GM23338 (cell line): ENCODE results near the gene SHB. TPM values are rescaled to one million over a fixed set of nuclear protein-coding genes. Genes with fewer than 3 reads are reported as not detected.

Experiments used
- ATAC-seq: fragments of 200-7000 bp; cut with Tn5 transposase; 3 replicates; pipeline ENCODE4 v1.9.1; 2020
- DNase-seq: peaks from one replicate; pipeline ENCODE4 v3.0.0-alpha.2; 2015; ENCODE audit warnings: low spot score
- H2AFZ ChIP-seq: fragments of 200-600 bp; sonication (generic); 2 replicates; pipeline ENCODE4 v1.8.0; 2016; ENCODE audit warnings: antibody characterized with exemption, mild to moderate bottlenecking, moderate library complexity
- H3F3A ChIP-seq: fragments of 200-600 bp; sonication (generic); replicated peaks from 2 replicates; pipeline ENCODE4 v1.8.0; 2017; ENCODE audit warnings: antibody characterized with exemption, mixed run types, low read depth
- H3K27ac ChIP-seq: fragments of 200-600 bp; sonication (generic); 2 replicates; pipeline ENCODE4 v1.6.1; 2016; ENCODE audit warnings: low read depth
- H3K27me3 ChIP-seq: fragments of 200-600 bp; sonication (generic); 2 replicates; pipeline ENCODE4 v1.8.0; 2016; ENCODE audit warnings: mild to moderate bottlenecking, mixed run types, moderate library complexity; ENCODE audit not compliant: insufficient read depth
- H3K36me3 ChIP-seq: fragments of 200-600 bp; sonication (generic); 2 replicates; pipeline ENCODE4 v1.8.0; 2016; ENCODE audit warnings: mild to moderate bottlenecking; ENCODE audit not compliant: insufficient read depth
- H3K4me1 ChIP-seq: fragments of 200-600 bp; sonication (generic); 2 replicates; pipeline ENCODE4 v1.8.0; 2016; ENCODE audit warnings: mild to moderate bottlenecking, moderate library complexity; ENCODE audit not compliant: insufficient read depth
- H3K4me2 ChIP-seq: fragments of 200-600 bp; sonication (generic); 2 replicates; pipeline ENCODE4 v1.7.1; 2017; ENCODE audit warnings: mixed run types
- H3K4me3 ChIP-seq: fragments of 200-600 bp; sonication (generic); 2 replicates; pipeline ENCODE4 v1.6.1; 2016; ENCODE audit warnings: mixed run types
- H3K79me2 ChIP-seq: fragments of 200-600 bp; sonication (generic); replicated peaks from 2 replicates; pipeline ENCODE4 v1.8.0; 2017; ENCODE audit warnings: mild to moderate bottlenecking; ENCODE audit not compliant: insufficient read depth
- H3K9me2 ChIP-seq: fragments of 200-600 bp; sonication (generic); 2 replicates; pipeline ENCODE4 v1.8.0; 2017; ENCODE audit not compliant: insufficient read depth
- H4K20me1 ChIP-seq: fragments of 200-600 bp; sonication (generic); replicated peaks from 2 replicates; pipeline ENCODE4 v1.8.0; 2017; ENCODE audit warnings: mild to moderate bottlenecking; ENCODE audit not compliant: insufficient read depth
- H3K27ac Mint-ChIP-seq: 2 replicates; pipeline ENCODE4 v1.8.0; 2020; ENCODE audit warnings: inconsistent platforms, mild to moderate bottlenecking, moderate library complexity, mixed read lengths
- H3K27me3 Mint-ChIP-seq: 3 replicates; pipeline ENCODE4 v1.8.0; 2022; ENCODE audit warnings: low read depth, mild to moderate bottlenecking, moderate library complexity, mixed read lengths, inconsistent platforms; ENCODE audit not compliant: insufficient read depth, poor library complexity
- H3K36me3 Mint-ChIP-seq: 3 replicates; pipeline ENCODE4 v1.8.0; 2021; ENCODE audit warnings: low read depth, mild to moderate bottlenecking, inconsistent platforms, moderate library complexity, mixed read lengths
- H3K4me1 Mint-ChIP-seq: 3 replicates; pipeline ENCODE4 v1.8.0; 2020; ENCODE audit warnings: mild to moderate bottlenecking, inconsistent platforms, mixed read lengths
- H3K4me3 Mint-ChIP-seq: 3 replicates; pipeline ENCODE4 v1.8.0; 2021; ENCODE audit warnings: moderate library complexity, mild to moderate bottlenecking, inconsistent platforms, mixed read lengths
- H3K9me3 Mint-ChIP-seq: 3 replicates; pipeline ENCODE4 v1.8.0; 2020; ENCODE audit warnings: moderate library complexity, mild to moderate bottlenecking, inconsistent platforms, mixed read lengths
- CREB1 ChIP-seq: fragments of 250-450 bp; sonication (Bioruptor Pico); IDR thresholded peaks from 2 replicates; pipeline ENCODE4 v1.5.0; 2020; ENCODE audit warnings: low read depth, mild to moderate bottlenecking, moderate library complexity
- CTCF ChIP-seq, 2 experiments: fragments of 200-600 bp in 1 of 2; sonication (generic) in 1 of 2; conservative IDR thresholded peaks; 2 replicates each; pipeline versions ENCODE4 v1.5.1 to v1.6.1; 2016 to 2017; ENCODE audit warnings: antibody characterized with exemption in 2 of 2, low read depth in 2 of 2, mild to moderate bottlenecking in 2 of 2, moderate library complexity in 1 of 2
- ETS1 ChIP-seq: IDR thresholded peaks from 2 replicates; pipeline ENCODE4 v1.6.1; 2016; ENCODE audit warnings: antibody characterized with exemption
- EZH2 ChIP-seq: fragments of 200-600 bp; sonication (generic); IDR thresholded peaks from one replicate; pipeline ENCODE4 v1.8.0; 2017; ENCODE audit warnings: antibody characterized with exemption, mild to moderate bottlenecking, low read depth; ENCODE audit not compliant: unreplicated experiment
- EZH2phosphoT487 ChIP-seq: fragments of 200-600 bp; sonication (generic); IDR thresholded peaks from one replicate; pipeline ENCODE4 v1.8.1; 2018; ENCODE audit warnings: antibody characterized with exemption; ENCODE audit not compliant: unreplicated experiment
- JUNB ChIP-seq: IDR thresholded peaks from one replicate; pipeline ENCODE4 v1.6.1; 2016; ENCODE audit warnings: antibody characterized with exemption; ENCODE audit not compliant: unreplicated experiment
- NANOG ChIP-seq: IDR thresholded peaks from 2 replicates; pipeline ENCODE4 v1.6.1; 2016; ENCODE audit warnings: antibody characterized with exemption, borderline replicate concordance
- POLR2AphosphoS5 ChIP-seq: IDR thresholded peaks from 2 replicates; pipeline ENCODE4 v1.6.1; 2016; ENCODE audit warnings: antibody characterized with exemption, low read depth
- STAT1 ChIP-seq: IDR thresholded peaks from one replicate; pipeline ENCODE4 v1.6.1; 2016; ENCODE audit warnings: antibody characterized with exemption; ENCODE audit not compliant: unreplicated experiment
- ZNF114 ChIP-seq: fragments of 250-450 bp; sonication (Bioruptor Pico); IDR thresholded peaks from 2 replicates; pipeline ENCODE4 v1.5.0; 2020; ENCODE audit warnings: mild to moderate bottlenecking, moderate library complexity
- ZNF331 ChIP-seq: fragments of 250-450 bp; sonication (Bioruptor Pico); IDR thresholded peaks from 2 replicates; pipeline ENCODE4 v1.5.0; 2020; ENCODE audit warnings: low read depth, mild to moderate bottlenecking, moderate library complexity
- polyA plus RNA-seq: library from polyadenylated mRNA; unstranded; fragments of >200 nt; fragmentation: Nextera tagmentation; extraction: Ambion mirVana; gene quantifications from 2 replicates; pipeline ENCODE4 v1.2.1, GENCODE V29; 2016
- total RNA-seq: library from RNA; depleted of rRNA; stranded (reverse); fragments of >200 nt; shearing (Covaris generic); gene quantifications from 2 replicates; pipeline ENCODE4 v1.2.3, GENCODE V29; 2014
- TF ChIP-seq, protein P1 (sequence below): fragments of 250-450 bp; sonication (Bioruptor Pico); IDR thresholded peaks from 2 replicates; pipeline ENCODE4 v1.5.0; 2020; ENCODE audit warnings: mild to moderate bottlenecking, moderate library complexity
- TF ChIP-seq, protein P2 (sequence below): IDR thresholded peaks from one replicate; pipeline ENCODE4 v1.6.1; 2018; ENCODE audit warnings: antibody characterized with exemption; ENCODE audit not compliant: unreplicated experiment

SHB gene
- total and polyA plus RNA-seq, 2 experiments from 2014 or later, result 1.5 to 14.0 TPM

GRCh38 chr9:38096238-38096805, 27.3 kb upstream of the SHB start:
- no peak overlapping the region for H3K27ac ChIP-seq
- DNase-seq (no peak), ATAC-seq (no peak)
- Mint-ChIP-seq H3K9me3 (no peaks in the 10 kb centered on the region; the same call in 2 of the 3 replicates), H3K27ac (no peak overlapping the region), H3K4me1 (peaks cover 5% of the 10 kb centered on the region), H3K36me3 (no peaks in the 10 kb centered on the region), H3K4me3 (no peak overlapping the region), H3K27me3 (no peaks in the 10 kb centered on the region)
- H3K4me1 ChIP-seq, result 0 out of 2 replicates have a peak, but pooled peaks cover 3% of the 10 kb centered on the region
- H3K9me2 ChIP-seq, result 0 out of 2 replicates have a peak, but pooled peaks cover 5% of the 10 kb centered on the region
- no peaks in the 10 kb centered on the region for H3K79me2 ChIP-seq
- no peak for TF ChIP-seq STAT1
- no peak for TF ChIP-seq ZNF331 (CRISPR knock-in tag)
- TF ChIP-seq, protein P1, sequence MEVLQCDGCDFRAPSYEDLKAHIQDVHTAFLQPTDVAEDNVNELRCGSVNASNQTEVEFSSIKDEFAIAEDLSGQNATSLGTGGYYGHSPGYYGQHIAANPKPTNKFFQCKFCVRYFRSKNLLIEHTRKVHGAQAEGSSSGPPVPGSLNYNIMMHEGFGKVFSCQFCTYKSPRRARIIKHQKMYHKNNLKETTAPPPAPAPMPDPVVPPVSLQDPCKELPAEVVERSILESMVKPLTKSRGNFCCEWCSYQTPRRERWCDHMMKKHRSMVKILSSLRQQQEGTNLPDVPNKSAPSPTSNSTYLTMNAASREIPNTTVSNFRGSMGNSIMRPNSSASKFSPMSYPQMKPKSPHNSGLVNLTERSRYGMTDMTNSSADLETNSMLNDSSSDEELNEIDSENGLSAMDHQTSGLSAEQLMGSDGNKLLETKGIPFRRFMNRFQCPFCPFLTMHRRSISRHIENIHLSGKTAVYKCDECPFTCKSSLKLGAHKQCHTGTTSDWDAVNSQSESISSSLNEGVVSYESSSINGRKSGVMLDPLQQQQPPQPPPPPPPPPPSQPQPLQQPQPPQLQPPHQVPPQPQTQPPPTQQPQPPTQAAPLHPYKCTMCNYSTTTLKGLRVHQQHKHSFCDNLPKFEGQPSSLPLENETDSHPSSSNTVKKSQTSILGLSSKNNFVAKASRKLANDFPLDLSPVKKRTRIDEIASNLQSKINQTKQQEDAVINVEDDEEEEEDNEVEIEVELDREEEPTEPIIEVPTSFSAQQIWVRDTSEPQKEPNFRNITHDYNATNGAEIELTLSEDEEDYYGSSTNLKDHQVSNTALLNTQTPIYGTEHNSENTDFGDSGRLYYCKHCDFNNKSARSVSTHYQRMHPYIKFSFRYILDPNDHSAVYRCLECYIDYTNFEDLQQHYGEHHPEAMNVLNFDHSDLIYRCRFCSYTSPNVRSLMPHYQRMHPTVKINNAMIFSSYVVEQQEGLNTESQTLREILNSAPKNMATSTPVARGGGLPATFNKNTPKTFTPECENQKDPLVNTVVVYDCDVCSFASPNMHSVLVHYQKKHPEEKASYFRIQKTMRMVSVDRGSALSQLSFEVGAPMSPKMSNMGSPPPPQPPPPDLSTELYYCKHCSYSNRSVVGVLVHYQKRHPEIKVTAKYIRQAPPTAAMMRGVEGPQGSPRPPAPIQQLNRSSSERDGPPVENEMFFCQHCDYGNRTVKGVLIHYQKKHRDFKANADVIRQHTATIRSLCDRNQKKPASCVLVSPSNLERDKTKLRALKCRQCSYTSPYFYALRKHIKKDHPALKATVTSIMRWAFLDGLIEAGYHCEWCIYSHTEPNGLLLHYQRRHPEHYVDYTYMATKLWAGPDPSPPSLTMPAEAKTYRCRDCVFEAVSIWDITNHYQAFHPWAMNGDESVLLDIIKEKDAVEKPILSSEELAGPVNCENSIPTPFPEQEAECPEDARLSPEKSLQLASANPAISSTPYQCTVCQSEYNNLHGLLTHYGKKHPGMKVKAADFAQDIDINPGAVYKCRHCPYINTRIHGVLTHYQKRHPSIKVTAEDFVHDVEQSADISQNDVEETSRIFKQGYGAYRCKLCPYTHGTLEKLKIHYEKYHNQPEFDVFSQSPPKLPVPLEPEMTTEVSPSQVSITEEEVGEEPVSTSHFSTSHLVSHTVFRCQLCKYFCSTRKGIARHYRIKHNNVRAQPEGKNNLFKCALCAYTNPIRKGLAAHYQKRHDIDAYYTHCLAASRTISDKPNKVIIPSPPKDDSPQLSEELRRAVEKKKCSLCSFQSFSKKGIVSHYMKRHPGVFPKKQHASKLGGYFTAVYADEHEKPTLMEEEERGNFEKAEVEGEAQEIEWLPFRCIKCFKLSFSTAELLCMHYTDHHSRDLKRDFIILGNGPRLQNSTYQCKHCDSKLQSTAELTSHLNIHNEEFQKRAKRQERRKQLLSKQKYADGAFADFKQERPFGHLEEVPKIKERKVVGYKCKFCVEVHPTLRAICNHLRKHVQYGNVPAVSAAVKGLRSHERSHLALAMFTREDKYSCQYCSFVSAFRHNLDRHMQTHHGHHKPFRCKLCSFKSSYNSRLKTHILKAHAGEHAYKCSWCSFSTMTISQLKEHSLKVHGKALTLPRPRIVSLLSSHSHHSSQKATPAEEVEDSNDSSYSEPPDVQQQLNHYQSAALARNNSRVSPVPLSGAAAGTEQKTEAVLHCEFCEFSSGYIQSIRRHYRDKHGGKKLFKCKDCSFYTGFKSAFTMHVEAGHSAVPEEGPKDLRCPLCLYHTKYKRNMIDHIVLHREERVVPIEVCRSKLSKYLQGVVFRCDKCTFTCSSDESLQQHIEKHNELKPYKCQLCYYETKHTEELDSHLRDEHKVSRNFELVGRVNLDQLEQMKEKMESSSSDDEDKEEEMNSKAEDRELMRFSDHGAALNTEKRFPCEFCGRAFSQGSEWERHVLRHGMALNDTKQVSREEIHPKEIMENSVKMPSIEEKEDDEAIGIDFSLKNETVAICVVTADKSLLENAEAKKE (CRISPR knock-in tag), result no peak
- no peak for TF ChIP-seq JUNB
- TF ChIP-seq EZH2, result no peak
- TF ChIP-seq NANOG, result no peak
- TF ChIP-seq EZH2phosphoT487, result no peak
- TF ChIP-seq ZNF114, result no peak
- no peak for TF ChIP-seq ETS1
- TF ChIP-seq CTCF (conservative IDR thresholded peaks at IDR 0.05; ENCODE audit: low read depth in 2 of 2), result no peak
- TF ChIP-seq POLR2AphosphoS5, result no peak
- TF ChIP-seq, protein P2, sequence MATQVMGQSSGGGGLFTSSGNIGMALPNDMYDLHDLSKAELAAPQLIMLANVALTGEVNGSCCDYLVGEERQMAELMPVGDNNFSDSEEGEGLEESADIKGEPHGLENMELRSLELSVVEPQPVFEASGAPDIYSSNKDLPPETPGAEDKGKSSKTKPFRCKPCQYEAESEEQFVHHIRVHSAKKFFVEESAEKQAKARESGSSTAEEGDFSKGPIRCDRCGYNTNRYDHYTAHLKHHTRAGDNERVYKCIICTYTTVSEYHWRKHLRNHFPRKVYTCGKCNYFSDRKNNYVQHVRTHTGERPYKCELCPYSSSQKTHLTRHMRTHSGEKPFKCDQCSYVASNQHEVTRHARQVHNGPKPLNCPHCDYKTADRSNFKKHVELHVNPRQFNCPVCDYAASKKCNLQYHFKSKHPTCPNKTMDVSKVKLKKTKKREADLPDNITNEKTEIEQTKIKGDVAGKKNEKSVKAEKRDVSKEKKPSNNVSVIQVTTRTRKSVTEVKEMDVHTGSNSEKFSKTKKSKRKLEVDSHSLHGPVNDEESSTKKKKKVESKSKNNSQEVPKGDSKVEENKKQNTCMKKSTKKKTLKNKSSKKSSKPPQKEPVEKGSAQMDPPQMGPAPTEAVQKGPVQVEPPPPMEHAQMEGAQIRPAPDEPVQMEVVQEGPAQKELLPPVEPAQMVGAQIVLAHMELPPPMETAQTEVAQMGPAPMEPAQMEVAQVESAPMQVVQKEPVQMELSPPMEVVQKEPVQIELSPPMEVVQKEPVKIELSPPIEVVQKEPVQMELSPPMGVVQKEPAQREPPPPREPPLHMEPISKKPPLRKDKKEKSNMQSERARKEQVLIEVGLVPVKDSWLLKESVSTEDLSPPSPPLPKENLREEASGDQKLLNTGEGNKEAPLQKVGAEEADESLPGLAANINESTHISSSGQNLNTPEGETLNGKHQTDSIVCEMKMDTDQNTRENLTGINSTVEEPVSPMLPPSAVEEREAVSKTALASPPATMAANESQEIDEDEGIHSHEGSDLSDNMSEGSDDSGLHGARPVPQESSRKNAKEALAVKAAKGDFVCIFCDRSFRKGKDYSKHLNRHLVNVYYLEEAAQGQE, result no peak
- no peak for TF ChIP-seq CREB1 (CRISPR knock-in tag)
- H4K20me1 ChIP-seq, result no peaks in the 10 kb centered on the region
- no peak overlapping the region for H3K4me2 ChIP-seq
- H3K4me3 ChIP-seq, result no peak overlapping the region
- H3F3A ChIP-seq, result no peaks in the 10 kb centered on the region
- H3K27me3 ChIP-seq, result no peaks in the 10 kb centered on the region
- H2AFZ ChIP-seq, result no peak overlapping the region
- H3K36me3 ChIP-seq, result no peaks in the 10 kb centered on the region
